Measurements from ENCODE around the gene SV2B.
"Not testable (repeated sequence)": the region's sequence is repeated elsewhere in the genome, so short reads cannot be mapped to it uniquely, and the experiment has no call there.

The SV2B gene

GRCh38 chr15:91068966-91069365 lies 31.1 kb upstream of the SV2B start:
- H3K36me3 ChIP-seq (ENCODE audit: control insufficient read depth in 5 of 5, insufficient read depth in 5 of 5, low read length in 5 of 5) = no peaks in the 10 kb centered on the region
- H3K9ac ChIP-seq (ENCODE audit: low read length in 5 of 5) = no peak overlapping the region
- H3K27ac ChIP-seq (ENCODE audit: low read depth, low read length) = no peak overlapping the region
- no peaks in the 10 kb centered on the region for H3K4me1 ChIP-seq (ENCODE audit: control insufficient read depth in 5 of 5, insufficient read depth in 5 of 5, low read length in 5 of 5)
- no peak overlapping the region for H3K4me3 ChIP-seq (ENCODE audit: low read depth in 1 of 5, low read length in 5 of 5)
- H3K27me3 ChIP-seq (ENCODE audit: control insufficient read depth in 5 of 5, insufficient read depth in 4 of 5, low read length in 5 of 5) = peaks cover 0 to 6% (median 5%) of the 10 kb centered on the region in 5 donors
- H3K9me3 ChIP-seq (ENCODE audit: control insufficient read depth in 5 of 5, low read length in 5 of 5) = peaks cover 0 to 7% (median 0%) of the 10 kb centered on the region in 5 donors

GRCh38 chr15:91070872-91071271 lies 29.2 kb upstream of the SV2B start:
- Histone ChIP-seq H3K4me1 (ENCODE audit: control insufficient read depth in 5 of 5, insufficient read depth in 5 of 5, low read length in 5 of 5) (no peaks in the 10 kb centered on the region), H3K9ac (ENCODE audit: low read length in 5 of 5) (no peak overlapping the region), H3K9me3 (ENCODE audit: control insufficient read depth in 5 of 5, low read length in 5 of 5) (no peaks in the 10 kb centered on the region), H3K4me3 (ENCODE audit: low read depth in 1 of 5, low read length in 5 of 5) (no peak overlapping the region), H3K36me3 (ENCODE audit: control insufficient read depth in 5 of 5, insufficient read depth in 5 of 5, low read length in 5 of 5) (no peaks in the 10 kb centered on the region), H3K27ac (ENCODE audit: low read depth, low read length) (no peak overlapping the region), H3K27me3 (ENCODE audit: control insufficient read depth in 5 of 5, insufficient read depth in 4 of 5, low read length in 5 of 5) (peaks cover 0 to 6% (median 5%) of the 10 kb centered on the region in 5 donors)

- Histone ChIP-seq H3K9me3 (ENCODE audit: control insufficient read depth in 5 of 5, low read length in 5 of 5) (no peaks in the 10 kb centered on the region), H3K27ac (ENCODE audit: low read depth, low read length) (no peak overlapping the region), H3K9ac (ENCODE audit: low read length in 5 of 5) (no peak overlapping the region), H3K36me3 (ENCODE audit: control insufficient read depth in 5 of 5, insufficient read depth in 5 of 5, low read length in 5 of 5) (no peaks in the 10 kb centered on the region), H3K4me3 (ENCODE audit: low read depth in 1 of 5, low read length in 5 of 5) (no peak overlapping the region), H3K4me1 (ENCODE audit: control insufficient read depth in 5 of 5, insufficient read depth in 5 of 5, low read length in 5 of 5) (no peaks in the 10 kb centered on the region), H3K27me3 (ENCODE audit: control insufficient read depth in 5 of 5, insufficient read depth in 4 of 5, low read length in 5 of 5) (peaks cover 0 to 6% (median 5%) of the 10 kb centered on the region in 5 donors)
Measured at GRCh38 chr15:91072161-91072560, 27.9 kb upstream of the SV2B start.

GRCh38 chr15:91073077-91073476 lies 27.0 kb upstream of the SV2B start:
- Histone ChIP-seq H3K9me3 (ENCODE audit: control insufficient read depth in 5 of 5, low read length in 5 of 5) (no peaks in the 10 kb centered on the region), H3K36me3 (ENCODE audit: control insufficient read depth in 5 of 5, insufficient read depth in 5 of 5, low read length in 5 of 5) (no peaks in the 10 kb centered on the region), H3K4me1 (ENCODE audit: control insufficient read depth in 5 of 5, insufficient read depth in 5 of 5, low read length in 5 of 5) (no peaks in the 10 kb centered on the region), H3K9ac (ENCODE audit: low read length in 5 of 5) (no peak overlapping the region), H3K27me3 (ENCODE audit: control insufficient read depth in 5 of 5, insufficient read depth in 4 of 5, low read length in 5 of 5) (peaks cover 0 to 6% (median 5%) of the 10 kb centered on the region in 5 donors), H3K4me3 (ENCODE audit: low read depth in 1 of 5, low read length in 5 of 5) (no peak overlapping the region), H3K27ac (ENCODE audit: low read depth, low read length) (no peak overlapping the region)

- Histone ChIP-seq H3K9me3 (ENCODE audit: control insufficient read depth in 5 of 5, low read length in 5 of 5) (peaks cover 0 to 3% (median 0%) of the 10 kb centered on the region in 5 donors), H3K27ac (ENCODE audit: low read depth, low read length) (no peak overlapping the region), H3K4me3 (ENCODE audit: low read depth in 1 of 5, low read length in 5 of 5) (no peak overlapping the region), H3K4me1 (ENCODE audit: control insufficient read depth in 5 of 5, insufficient read depth in 5 of 5, low read length in 5 of 5) (no peaks in the 10 kb centered on the region), H3K36me3 (ENCODE audit: control insufficient read depth in 5 of 5, insufficient read depth in 5 of 5, low read length in 5 of 5) (no peaks in the 10 kb centered on the region), H3K9ac (ENCODE audit: low read length in 5 of 5) (no peak overlapping the region), H3K27me3 (ENCODE audit: control insufficient read depth in 5 of 5, insufficient read depth in 4 of 5, low read length in 5 of 5) (peaks cover 0 to 6% (median 5%) of the 10 kb centered on the region in 5 donors)
Measured at GRCh38 chr15:91073768-91074167, 26.3 kb upstream of the SV2B start.

GRCh38 chr15:91075739-91076138 lies 24.3 kb upstream of the SV2B start:
- H3K9me3 ChIP-seq (ENCODE audit: control insufficient read depth in 5 of 5, low read length in 5 of 5) = peaks cover 0 to 11% (median 6%) of the 10 kb centered on the region in 5 donors
- H3K36me3 ChIP-seq (ENCODE audit: control insufficient read depth in 5 of 5, insufficient read depth in 5 of 5, low read length in 5 of 5) = no peaks in the 10 kb centered on the region
- no peak overlapping the region for H3K27ac ChIP-seq (ENCODE audit: low read depth, low read length)
- no peaks in the 10 kb centered on the region for H3K27me3 ChIP-seq (ENCODE audit: control insufficient read depth in 5 of 5, insufficient read depth in 4 of 5, low read length in 5 of 5)
- H3K4me1 ChIP-seq (ENCODE audit: control insufficient read depth in 5 of 5, insufficient read depth in 5 of 5, low read length in 5 of 5) = no peaks in the 10 kb centered on the region
- no peak overlapping the region for H3K4me3 ChIP-seq (ENCODE audit: low read depth in 1 of 5, low read length in 5 of 5)
- no peak overlapping the region for H3K9ac ChIP-seq (ENCODE audit: low read length in 5 of 5)

GRCh38 chr15:91077029-91077428 lies 23.0 kb upstream of the SV2B start:
- no peak overlapping the region for H3K4me3 ChIP-seq (ENCODE audit: low read depth in 1 of 5, low read length in 5 of 5)
- peaks cover 0 to 11% (median 6%) of the 10 kb centered on the region in 5 donors for H3K9me3 ChIP-seq (ENCODE audit: control insufficient read depth in 5 of 5, low read length in 5 of 5)
- no peaks in the 10 kb centered on the region for H3K27me3 ChIP-seq (ENCODE audit: control insufficient read depth in 5 of 5, insufficient read depth in 4 of 5, low read length in 5 of 5)
- H3K4me1 ChIP-seq (ENCODE audit: control insufficient read depth in 5 of 5, insufficient read depth in 5 of 5, low read length in 5 of 5) = no peaks in the 10 kb centered on the region
- H3K27ac ChIP-seq (ENCODE audit: low read depth, low read length) = no peak overlapping the region
- H3K9ac ChIP-seq (ENCODE audit: low read length in 5 of 5) = no peak overlapping the region
- no peaks in the 10 kb centered on the region for H3K36me3 ChIP-seq (ENCODE audit: control insufficient read depth in 5 of 5, insufficient read depth in 5 of 5, low read length in 5 of 5)

- not testable (repeated sequence) for H3K27me3 ChIP-seq (ENCODE audit: control insufficient read depth in 5 of 5, insufficient read depth in 4 of 5, low read length in 5 of 5)
Measured at GRCh38 chr15:91093866-91094265, 6.2 kb upstream of the SV2B start.

GRCh38 chr15:91098451-91098850 lies 1.6 kb upstream of the SV2B start:
- Histone ChIP-seq H3K4me1 (ENCODE audit: control insufficient read depth in 5 of 5, insufficient read depth in 5 of 5, low read length in 5 of 5) (peaks cover 0 to 37% (median 14%) of the 10 kb centered on the region in 5 donors), H3K9me3 (ENCODE audit: control insufficient read depth in 5 of 5, low read length in 5 of 5) (no peaks in the 10 kb centered on the region)

More at GRCh38 chr15:91093866-91094265, 6.2 kb upstream of the SV2B start:
- H3K4me3 ChIP-seq (ENCODE audit: low read depth in 1 of 5, low read length in 5 of 5); H3K36me3 ChIP-seq (ENCODE audit: control insufficient read depth in 5 of 5, insufficient read depth in 5 of 5, low read length in 5 of 5); H3K4me1 ChIP-seq (ENCODE audit: control insufficient read depth in 5 of 5, insufficient read depth in 5 of 5, low read length in 5 of 5); H3K9ac ChIP-seq (ENCODE audit: low read length in 5 of 5); H3K27ac ChIP-seq (ENCODE audit: low read depth, low read length); H3K9me3 ChIP-seq (ENCODE audit: control insufficient read depth in 5 of 5, low read length in 5 of 5): not testable (repeated sequence)

GRCh38 chr15:91099616-91099994 lies 452 bp upstream of the SV2B start:
- H3K36me3 ChIP-seq (ENCODE audit: control insufficient read depth in 5 of 5, insufficient read depth in 5 of 5, low read length in 5 of 5) = no peaks in the 10 kb centered on the region
- H3K27me3 ChIP-seq (ENCODE audit: control insufficient read depth in 5 of 5, insufficient read depth in 4 of 5, low read length in 5 of 5) = peaks cover 7 to 42% (median 32%) of the 10 kb centered on the region in 5 donors
- peak overlapping the region in 2 of 5 donors; percentile 8 to 18 for H3K9ac ChIP-seq (ENCODE audit: low read length in 5 of 5)
- peak overlapping the region; percentile 4 for H3K27ac ChIP-seq (ENCODE audit: low read depth, low read length)
- H3K4me1 ChIP-seq (ENCODE audit: control insufficient read depth in 5 of 5, insufficient read depth in 5 of 5, low read length in 5 of 5) = peaks cover 0 to 45% (median 14%) of the 10 kb centered on the region in 5 donors
- H3K9me3 ChIP-seq (ENCODE audit: control insufficient read depth in 5 of 5, low read length in 5 of 5) = no peaks in the 10 kb centered on the region
- peak overlapping the region; percentile 31 to 77 (median 61) for H3K4me3 ChIP-seq (ENCODE audit: low read depth in 1 of 5, low read length in 5 of 5)

More at GRCh38 chr15:91098451-91098850, 1.6 kb upstream of the SV2B start:
- peaks cover 7 to 42% (median 32%) of the 10 kb centered on the region in 5 donors for H3K27me3 ChIP-seq (ENCODE audit: control insufficient read depth in 5 of 5, insufficient read depth in 4 of 5, low read length in 5 of 5)
- no peak overlapping the region for H3K9ac ChIP-seq (ENCODE audit: low read length in 5 of 5)
- no peak overlapping the region for H3K4me3 ChIP-seq (ENCODE audit: low read depth in 1 of 5, low read length in 5 of 5)
- no peak overlapping the region for H3K27ac ChIP-seq (ENCODE audit: low read depth, low read length)
- no peaks in the 10 kb centered on the region for H3K36me3 ChIP-seq (ENCODE audit: control insufficient read depth in 5 of 5, insufficient read depth in 5 of 5, low read length in 5 of 5)
